ENCODE results near the gene GHRL. TPM values are rescaled to one million over a fixed set of nuclear protein-coding genes. Genes with fewer than 3 reads are reported as not detected.

The GHRL gene
- total RNA-seq, 2 donors from 2014 or later, result not detected

DNA sequence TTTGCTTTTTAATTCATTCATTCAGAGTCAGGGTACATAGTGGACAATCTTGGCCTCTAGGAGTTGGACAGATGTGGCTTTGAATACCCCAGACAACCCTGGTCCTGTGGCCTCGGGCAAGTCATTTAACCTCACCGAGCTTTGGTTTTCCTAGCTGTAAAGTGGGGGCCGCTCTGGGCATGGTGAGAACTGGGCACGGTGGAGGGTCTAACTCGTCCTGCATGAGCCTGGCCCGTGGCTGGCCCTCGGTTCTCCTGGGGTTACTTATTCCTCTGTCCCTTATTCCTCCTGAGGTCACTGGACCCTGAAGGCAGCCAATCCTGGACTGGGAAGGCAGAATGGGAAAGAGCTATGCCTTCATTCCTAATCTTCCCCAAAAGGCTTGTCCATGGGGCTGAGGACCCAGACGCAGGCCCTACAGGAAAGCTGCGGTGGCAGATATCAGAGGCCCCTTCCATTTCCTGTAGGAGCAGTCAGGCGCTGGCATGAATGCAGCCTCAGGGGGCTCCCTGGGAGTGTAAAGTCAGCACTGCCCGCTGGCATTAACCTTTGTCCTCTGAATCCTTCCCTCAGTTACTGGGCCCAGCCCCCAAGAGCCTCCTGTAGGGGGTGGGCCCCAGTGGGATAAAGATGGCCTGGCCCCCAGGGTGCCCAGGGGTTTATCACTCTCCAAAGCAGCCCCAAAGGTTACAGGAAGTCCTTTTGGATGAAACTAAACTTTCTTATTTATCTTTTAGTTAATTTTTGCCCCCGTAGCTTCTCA, 46.0 kb upstream of the GHRL start:
- Histone ChIP-seq H3K27ac (no peak overlapping the region), H3K4me1 (no peaks in the 10 kb centered on the region), H3K27me3 (no peaks in the 10 kb centered on the region), H3K4me3 (no peak overlapping the region), H3K36me3 (no peaks in the 10 kb centered on the region), H3K9me3 (no peaks in the 10 kb centered on the region)
- no peak for DNase-seq (ENCODE audit: low spot score)
- TF ChIP-seq CTCF (IDR thresholded peaks at IDR 0.05), result no peak

DNA sequence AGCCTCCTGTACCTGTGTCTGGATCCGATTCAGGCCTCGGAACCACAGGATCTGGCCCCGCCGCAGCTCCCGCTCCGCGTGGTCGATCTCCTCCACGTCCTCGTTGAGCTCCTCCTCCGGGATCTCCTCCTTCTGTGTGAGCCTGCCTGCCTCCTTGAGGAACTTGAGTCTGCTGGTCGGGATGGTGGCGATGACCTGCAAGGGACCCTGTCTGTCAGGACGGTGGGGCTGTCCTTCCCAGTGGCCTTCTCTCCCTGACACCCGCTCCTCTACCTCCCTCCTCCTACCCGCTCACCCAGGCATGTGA, 45.4 kb upstream of the GHRL start:
- no peak for DNase-seq (ENCODE audit: low spot score)
- Histone ChIP-seq H3K27ac (no peak overlapping the region), H3K4me1 (no peaks in the 10 kb centered on the region)

DNA sequence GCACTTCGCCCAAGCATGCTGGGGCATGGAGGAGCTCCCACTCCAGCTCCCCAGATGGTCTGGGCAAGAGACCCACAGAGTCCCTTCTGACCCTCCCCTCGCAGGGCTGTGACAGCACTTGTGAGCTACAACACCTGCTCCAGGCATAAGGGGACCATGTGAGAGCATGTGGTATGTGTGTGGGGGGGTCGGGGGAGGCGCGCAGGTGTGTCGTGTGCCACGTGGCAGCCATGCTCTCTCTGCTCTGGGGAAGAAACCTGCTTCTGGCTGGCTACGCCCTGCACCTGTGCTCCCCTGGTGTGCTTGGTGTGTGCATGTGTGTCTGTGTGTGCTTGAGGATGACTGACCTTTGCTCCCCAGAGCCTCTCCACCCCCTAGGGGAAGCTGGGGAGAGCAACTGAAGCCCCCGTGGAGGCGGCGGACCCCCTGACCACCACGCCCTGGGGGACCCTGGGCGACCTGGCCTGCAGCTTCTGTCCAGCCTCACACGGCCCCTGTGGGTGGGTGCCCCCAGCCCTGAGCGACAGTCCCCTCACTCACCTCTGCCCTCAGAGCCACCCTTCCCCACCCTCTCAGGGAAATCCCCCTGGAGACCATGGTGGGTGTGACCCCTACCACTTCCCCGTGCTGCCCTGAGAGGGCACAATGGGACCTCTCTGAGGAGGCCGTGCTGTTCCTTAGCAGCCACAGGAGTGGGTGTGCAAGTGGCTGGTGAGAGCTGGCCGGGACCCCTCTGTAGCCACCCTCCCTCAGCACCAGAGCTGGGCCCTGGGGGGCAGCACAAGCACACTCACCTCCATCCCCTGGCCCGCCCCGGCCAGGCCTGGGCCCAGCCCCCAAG, 44.8 kb upstream of the GHRL start:
- H3K27ac ChIP-seq, result no peak overlapping the region
- H3K4me3 ChIP-seq, result no peak overlapping the region
- no peaks in the 10 kb centered on the region for H3K9me3 ChIP-seq
- H3K27me3 ChIP-seq, result no peaks in the 10 kb centered on the region
- no peak for DNase-seq (ENCODE audit: low spot score)
- H3K4me1 ChIP-seq, result no peaks in the 10 kb centered on the region
- TF ChIP-seq CTCF (IDR thresholded peaks at IDR 0.05), result no peak
- no peaks in the 10 kb centered on the region for H3K36me3 ChIP-seq

More for the DNA sequence above, 45.4 kb upstream of the GHRL start:
- Histone ChIP-seq H3K4me3 (no peak overlapping the region), H3K36me3 (no peaks in the 10 kb centered on the region), H3K9me3 (no peaks in the 10 kb centered on the region), H3K27me3 (no peaks in the 10 kb centered on the region)
- TF ChIP-seq CTCF (IDR thresholded peaks at IDR 0.05), result no peak

GRCh38 chr3:10336761-10337160, 44.0 kb upstream of the GHRL start:
- Histone ChIP-seq H3K27ac (no peak overlapping the region), H3K4me1 (no peaks in the 10 kb centered on the region), H3K36me3 (no peaks in the 10 kb centered on the region), H3K27me3 (no peaks in the 10 kb centered on the region), H3K9me3 (no peaks in the 10 kb centered on the region), H3K4me3 (no peak overlapping the region)
- no peak for TF ChIP-seq CTCF (IDR thresholded peaks at IDR 0.05)
- DNase-seq (ENCODE audit: low spot score), result no peak

DNA sequence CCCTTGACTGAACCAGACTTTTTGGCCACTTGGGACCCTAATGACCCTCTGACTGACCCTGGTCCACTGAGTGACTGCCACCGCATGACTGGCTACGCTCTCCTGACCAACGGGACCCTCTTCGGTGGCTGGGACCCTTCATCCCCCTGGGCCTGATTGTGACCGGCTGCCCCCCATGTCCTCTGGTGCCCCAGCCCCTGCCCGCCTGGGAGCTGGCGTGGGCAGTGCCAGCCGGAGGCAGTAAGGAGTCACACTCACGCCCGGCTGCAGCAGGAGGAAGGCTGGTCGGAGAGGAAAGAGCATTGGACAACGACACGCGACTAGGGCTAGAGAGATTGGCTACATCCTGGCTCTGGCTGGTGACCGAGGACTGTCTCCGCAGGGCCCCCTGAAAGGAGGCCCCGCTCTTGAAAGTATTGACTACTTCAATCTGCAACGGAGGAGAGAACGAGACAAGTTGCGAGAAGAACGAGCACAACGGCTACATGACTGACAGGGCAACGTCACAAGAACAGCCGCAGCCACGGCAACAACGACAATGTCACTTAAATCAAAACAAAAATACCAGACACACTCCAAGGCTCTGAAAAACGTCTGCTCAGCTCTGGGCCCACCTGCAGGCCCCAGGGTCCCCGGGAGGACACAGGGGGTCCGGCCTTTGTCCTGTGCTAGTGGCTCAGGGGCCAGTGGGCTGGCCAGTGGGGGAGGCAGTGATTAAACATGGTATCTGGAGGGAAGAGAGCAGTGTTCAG, 43.3 kb upstream of the GHRL start:
- no peaks in the 10 kb centered on the region for H3K27me3 ChIP-seq
- no peak for TF ChIP-seq CTCF (IDR thresholded peaks at IDR 0.05)
- no peaks in the 10 kb centered on the region for H3K36me3 ChIP-seq
- DNase-seq (ENCODE audit: low spot score), result no peak
- no peaks in the 10 kb centered on the region for H3K4me1 ChIP-seq
- no peaks in the 10 kb centered on the region for H3K9me3 ChIP-seq
- no peak overlapping the region for H3K27ac ChIP-seq
- H3K4me3 ChIP-seq, result no peak overlapping the region

Measured in right atrium auricular region (tissue), 2 donors.